Activated CD8-positive, alpha-beta T cell treated with anti-CD3 and anti-CD28 coated beads, Interleukin-2, amount 10 ng/mL, durations not matched to agents 7 days and 5 days (primary cell): ENCODE results near the gene TMED10. TPM values are rescaled to one million over a fixed set of nuclear protein-coding genes. Genes with fewer than 3 reads are reported as not detected.
A peak's percentile ranks its signal among the peaks of the same experiment; 100 is the strongest.
"Not testable (repeated sequence)": the region's sequence is repeated elsewhere in the genome, so short reads cannot be mapped to it uniquely, and the experiment has no call there.

Experiments used
- ATAC-seq: fragments of 150-1000 bp; cut with Tn5 transposase; one replicate; pipeline ENCODE4 v1.10.0; 2021; ENCODE audit warnings: moderate library complexity
- CTCF ChIA-PET: fragments of 350-600 bp; sonication (Branson Sonifier 250); formaldehyde crosslinking; loops from one replicate; lab custom pipeline; 2021; ENCODE audit warnings: antibody characterized with exemption; lab: Charles Lee
- POLR2A ChIA-PET: fragments of 350-600 bp; sonication (Branson Sonifier 250); formaldehyde crosslinking; loops from one replicate; lab custom pipeline; 2021; ENCODE audit warnings: antibody characterized with exemption; lab: Charles Lee
- DNase-seq: peaks from one replicate; pipeline ENCODE4 v3.0.0-alpha.2; 2020
- H3K27ac Mint-ChIP-seq: one replicate; pipeline ENCODE4 v1.8.0; 2021; ENCODE audit warnings: mild to moderate bottlenecking, mixed read lengths
- H3K27me3 Mint-ChIP-seq: one replicate; pipeline ENCODE4 v1.8.0; 2021; ENCODE audit warnings: low read depth, mixed read lengths
- H3K36me3 Mint-ChIP-seq: one replicate; pipeline ENCODE4 v1.8.0; 2021; ENCODE audit warnings: low read depth, mixed read lengths
- H3K4me1 Mint-ChIP-seq: one replicate; pipeline ENCODE4 v1.8.0; 2021; ENCODE audit warnings: low read depth, mixed read lengths
- H3K4me3 Mint-ChIP-seq: one replicate; pipeline ENCODE4 v1.8.0; 2021; ENCODE audit warnings: mild to moderate bottlenecking, mixed read lengths
- H3K9me3 Mint-ChIP-seq: one replicate; pipeline ENCODE4 v1.8.0; 2022; ENCODE audit warnings: mixed read lengths; ENCODE audit not compliant: insufficient read depth
- total RNA-seq, 2 experiments: library from RNA; stranded (reverse); gene quantifications; one replicate each; pipeline ENCODE4 v1.2.3, GENCODE V29; 2021

TMED10 gene
- total RNA-seq, 2 experiments from 2014 or later = 177 to 188 TPM

- Mint-ChIP-seq H3K9me3 (no peaks in the 10 kb centered on the region), H3K4me1 (peaks cover 65% of the 10 kb centered on the region), H3K36me3 (peaks cover 33% of the 10 kb centered on the region), H3K4me3 (peak overlapping the region; percentile 1), H3K27me3 (no peaks in the 10 kb centered on the region), H3K27ac (peak overlapping the region; percentile 25)
- DNase-seq (no peak), ATAC-seq (peak; percentile 33)
- ChIA-PET POLR2A (interaction anchor here (1.2 kb wide), 1 partner anchor 14 kb away, joined by 3 read pairs; the partner anchor contains the start of gene NEK9), CTCF (interaction anchor here (0.7 to 9.5 kb wide), 19 partner anchors 9 to 519 kb away, joined by 3 to 95 read pairs (median 3); partner anchors contain the start of genes ERG28 and NEK9)
Observed at GRCh38 chr14:75141062-75141461, 35.4 kb downstream of the TMED10 start.

GRCh38 chr14:75140620-75141019 is 35.8 kb downstream of the TMED10 start:
- Mint-ChIP-seq H3K36me3 (peaks cover 34% of the 10 kb centered on the region), H3K27me3 (no peaks in the 10 kb centered on the region), H3K4me1 (peaks cover 64% of the 10 kb centered on the region), H3K9me3 (no peaks in the 10 kb centered on the region), H3K4me3 (no peak overlapping the region), H3K27ac (no peak overlapping the region)
- POLR2A ChIA-PET = interaction anchor here (1.2 kb wide), 1 partner anchor 14 kb away, joined by 3 read pairs; the partner anchor contains the start of gene NEK9
- CTCF ChIA-PET = interaction anchor here (1.1 to 9.5 kb wide), 11 partner anchors 9 to 347 kb away, joined by 3 to 95 read pairs (median 6); partner anchors contain the start of gene NEK9
- DNase-seq (no peak), ATAC-seq (no peak)

- Mint-ChIP-seq H3K4me1 (peaks cover 50% of the 10 kb centered on the region), H3K4me3 (no peak overlapping the region), H3K27ac (peak overlapping the region; percentile 27), H3K9me3 (no peaks in the 10 kb centered on the region), H3K36me3 (peaks cover 33% of the 10 kb centered on the region), H3K27me3 (no peaks in the 10 kb centered on the region)
- POLR2A ChIA-PET = interaction anchor here (1.6 kb wide), 1 partner anchor 12 kb away, joined by 11 read pairs; the partner anchor contains the start of gene NEK9
- DNase-seq (no peak), ATAC-seq (no peak)
- CTCF ChIA-PET = interaction anchor here (1.0 to 9.5 kb wide), 6 partner anchors 9 to 350 kb away, joined by 4 to 95 read pairs (median 6); no protein-coding TSS in a partner anchor
Observed at GRCh38 chr14:75139185-75139584, 37.2 kb downstream of the TMED10 start.

- Mint-ChIP-seq H3K27me3 (no peaks in the 10 kb centered on the region), H3K4me3 (peak overlapping the region; percentile 37), H3K9me3 (no peaks in the 10 kb centered on the region), H3K36me3 (peaks cover 36% of the 10 kb centered on the region), H3K4me1 (peaks cover 46% of the 10 kb centered on the region), H3K27ac (peak overlapping the region; percentile 48)
- ATAC-seq (peak; percentile 45), DNase-seq (no peak)
- CTCF ChIA-PET = interaction anchor here (0.6 to 9.5 kb wide), 9 partner anchors 8 to 350 kb away, joined by 3 to 95 read pairs (median 4); no protein-coding TSS in a partner anchor
- POLR2A ChIA-PET = interaction anchor here (1.0 to 1.6 kb wide), 3 partner anchors 11 to 156 kb away, joined by 3 to 11 read pairs (median 4); partner anchors contain the start of gene NEK9
Observed at GRCh38 chr14:75138492-75138891, 37.9 kb downstream of the TMED10 start.

GRCh38 chr14:75134644-75135043 is 41.8 kb downstream of the TMED10 start:
- H3K4me3 Mint-ChIP-seq = no peak overlapping the region
- H3K27ac Mint-ChIP-seq = no peak overlapping the region
- no peaks in the 10 kb centered on the region for H3K9me3 Mint-ChIP-seq
- DNase-seq (no peak), ATAC-seq (no peak)
- ChIA-PET POLR2A (no interaction called here), CTCF (interaction anchor here (1.1 to 9.5 kb wide), 3 partner anchors 10 to 169 kb away, joined by 3 to 95 read pairs (median 72); no protein-coding TSS in a partner anchor)
- peaks cover 44% of the 10 kb centered on the region for H3K36me3 Mint-ChIP-seq
- peaks cover 26% of the 10 kb centered on the region for H3K4me1 Mint-ChIP-seq
- H3K27me3 Mint-ChIP-seq = no peaks in the 10 kb centered on the region

GRCh38 chr14:75133597-75133996 is 42.8 kb downstream of the TMED10 start:
- H3K9me3 Mint-ChIP-seq = no peaks in the 10 kb centered on the region
- no peak overlapping the region for H3K27ac Mint-ChIP-seq
- ATAC-seq (no peak), DNase-seq (no peak)
- no peak overlapping the region for H3K4me3 Mint-ChIP-seq
- peaks cover 43% of the 10 kb centered on the region for H3K36me3 Mint-ChIP-seq
- POLR2A ChIA-PET = no interaction called here
- peaks cover 20% of the 10 kb centered on the region for H3K4me1 Mint-ChIP-seq
- no peaks in the 10 kb centered on the region for H3K27me3 Mint-ChIP-seq
- CTCF ChIA-PET = interaction anchor here (7.1 to 9.5 kb wide), 2 partner anchors 163 to 170 kb away, joined by 72 to 95 read pairs; no protein-coding TSS in a partner anchor

- peaks cover 20% of the 10 kb centered on the region for H3K4me1 Mint-ChIP-seq
- CTCF ChIA-PET = interaction anchor here (0.7 to 11.1 kb wide), 13 partner anchors 9 to 363 kb away, joined by 3 to 216 read pairs (median 4); partner anchors contain the start of gene ACYP1
- no peaks in the 10 kb centered on the region for H3K9me3 Mint-ChIP-seq
- DNase-seq (peak; percentile 77), ATAC-seq (peak; percentile 77)
- POLR2A ChIA-PET = no interaction called here
- peaks cover 47% of the 10 kb centered on the region for H3K36me3 Mint-ChIP-seq
- H3K27me3 Mint-ChIP-seq = no peaks in the 10 kb centered on the region
- no peak overlapping the region for H3K4me3 Mint-ChIP-seq
- H3K27ac Mint-ChIP-seq = no peak overlapping the region
Observed at GRCh38 chr14:75132382-75133086, 43.9 kb downstream of the TMED10 start.

- Mint-ChIP-seq H3K27me3 (no peaks in the 10 kb centered on the region), H3K27ac (no peak overlapping the region), H3K4me1 (peaks cover 45% of the 10 kb centered on the region), H3K4me3 (peak overlapping the region; percentile 27), H3K36me3 (peaks cover 35% of the 10 kb centered on the region), H3K9me3 (no peaks in the 10 kb centered on the region)
- ChIA-PET CTCF (interaction anchor here (0.8 to 11.1 kb wide), 10 partner anchors 9 to 433 kb away, joined by 3 to 216 read pairs (median 4); no protein-coding TSS in a partner anchor), POLR2A (interaction anchor here (1.0 to 2.7 kb wide), 4 partner anchors 10 to 174 kb away, joined by 3 to 11 read pairs (median 4); no protein-coding TSS in a partner anchor)
- no peak for DNase-seq
- no peak for ATAC-seq
Observed at GRCh38 chr14:75128596-75128990, 47.8 kb downstream of the TMED10 start.

- H3K9me3 Mint-ChIP-seq = no peaks in the 10 kb centered on the region
- H3K27me3 Mint-ChIP-seq = no peaks in the 10 kb centered on the region
- ChIA-PET POLR2A (interaction anchor here (1.0 to 2.7 kb wide), 6 partner anchors 8 to 174 kb away, joined by 3 to 11 read pairs (median 6); no protein-coding TSS in a partner anchor), CTCF (interaction anchor here (0.8 to 11.1 kb wide), 8 partner anchors 10 to 326 kb away, joined by 3 to 216 read pairs (median 4); no protein-coding TSS in a partner anchor)
- peak overlapping the region; percentile 98 for H3K4me3 Mint-ChIP-seq
- no peak for ATAC-seq
- DNase-seq = no peak
- peaks cover 31% of the 10 kb centered on the region for H3K36me3 Mint-ChIP-seq
- H3K27ac Mint-ChIP-seq = peak overlapping the region; percentile 97
- peaks cover 48% of the 10 kb centered on the region for H3K4me1 Mint-ChIP-seq
Observed at GRCh38 chr14:75127903-75128595, 48.4 kb downstream of the TMED10 start.

GRCh38 chr14:75127474-75127820 is 49.0 kb downstream of the TMED10 start:
- Mint-ChIP-seq H3K4me3 (peak overlapping the region; percentile 98), H3K36me3 (peaks cover 26% of the 10 kb centered on the region), H3K4me1 (peaks cover 44% of the 10 kb centered on the region), H3K27ac (peak overlapping the region; percentile 97)
- H3K9me3 Mint-ChIP-seq, H3K27me3 Mint-ChIP-seq, ATAC-seq, DNase-seq: not testable (repeated sequence)
- ChIA-PET POLR2A (interaction anchor here (0.8 to 2.7 kb wide), 12 partner anchors 8 to 175 kb away, joined by 3 to 11 read pairs (median 4); no protein-coding TSS in a partner anchor), CTCF (interaction anchor here (1.0 to 11.1 kb wide), 9 partner anchors 14 to 434 kb away, joined by 3 to 216 read pairs (median 5); partner anchors contain the start of gene RPS6KL1)
